Activated CD4-positive, CD25-positive, alpha-beta regulatory T cell treated with anti-CD3 and anti-CD28 coated beads, Interleukin-2, amount 50 U/mL, for 24 hours (primary cell): ENCODE results near the gene NUP54.

Experiments used
- ATAC-seq, 2 donors: fragments of 150-1000 bp; cut with Tn5 transposase; one replicate each; pipeline ENCODE4 v1.10.0; 2021; ENCODE audit warnings: mild to moderate bottlenecking in 1 of 2, moderate library complexity in 1 of 2

NUP54 gene

DNA sequence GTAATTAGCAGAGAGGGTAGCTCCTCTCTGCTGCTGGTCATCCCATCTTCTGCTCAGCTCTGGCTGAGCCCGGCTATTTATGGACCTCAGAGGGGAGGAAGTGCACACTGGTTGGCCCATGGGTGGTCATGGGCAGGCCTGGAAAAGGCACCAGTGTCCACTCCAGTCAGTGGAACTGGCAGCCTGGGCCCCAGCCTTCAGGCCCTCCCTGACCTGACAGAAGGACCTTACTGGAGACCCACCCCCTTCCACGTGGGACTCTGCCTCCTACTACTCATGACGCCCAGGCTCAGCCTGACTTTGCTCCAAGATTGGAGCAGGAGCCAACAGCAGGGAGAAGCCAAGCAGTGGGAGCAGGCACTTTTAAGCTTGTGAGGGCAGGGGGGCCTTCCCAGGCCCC is 81.7 kb downstream of the NUP54 start:
- ATAC-seq, result no peak
